ENCODE data around the gene HMCN1.

The HMCN1 gene

DNA sequence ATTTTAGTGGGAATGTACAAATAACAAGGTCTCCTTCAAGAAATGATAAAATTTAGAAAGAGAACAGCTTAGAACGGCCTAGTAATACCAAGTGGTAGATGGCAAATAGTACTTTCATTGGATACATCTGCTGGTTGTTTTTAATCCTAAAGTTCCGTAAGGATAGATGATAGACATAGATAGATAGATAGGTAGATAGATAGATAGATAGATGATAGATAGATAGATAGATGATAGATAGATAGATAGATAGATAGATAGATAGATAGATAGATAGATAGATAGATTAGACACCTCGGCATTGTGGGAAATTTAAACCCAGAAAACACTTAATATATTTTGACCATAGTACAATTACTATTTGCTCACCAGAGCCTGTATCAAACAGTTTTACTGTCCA, 352.4 kb downstream of the HMCN1 start:
- no peak overlapping the region for H2AFZ ChIP-seq (ENCODE audit: low read depth)
- H3K27ac ChIP-seq, result no peak overlapping the region
- no peaks in the 10 kb centered on the region for H3K79me2 ChIP-seq (ENCODE audit: insufficient read depth, low read depth)
- no peaks in the 10 kb centered on the region for H3K4me1 ChIP-seq (ENCODE audit: low read depth, poor library complexity, severe bottlenecking)
- no peak overlapping the region for H3K4me3 ChIP-seq (IDR thresholded peaks at IDR 0.05; ENCODE audit: insufficient read depth, low read depth, low read length)
- H3K36me3 ChIP-seq (ENCODE audit: insufficient read depth), result no peaks in the 10 kb centered on the region
- no peak overlapping the region for H3K9ac ChIP-seq
- H3K27me3 ChIP-seq (ENCODE audit: insufficient read depth, low read depth), result no peaks in the 10 kb centered on the region
- no peaks in the 10 kb centered on the region for H4K20me1 ChIP-seq (ENCODE audit: insufficient read depth)
- H3K4me2 ChIP-seq, result no peak overlapping the region
- TF ChIP-seq, protein P1, sequence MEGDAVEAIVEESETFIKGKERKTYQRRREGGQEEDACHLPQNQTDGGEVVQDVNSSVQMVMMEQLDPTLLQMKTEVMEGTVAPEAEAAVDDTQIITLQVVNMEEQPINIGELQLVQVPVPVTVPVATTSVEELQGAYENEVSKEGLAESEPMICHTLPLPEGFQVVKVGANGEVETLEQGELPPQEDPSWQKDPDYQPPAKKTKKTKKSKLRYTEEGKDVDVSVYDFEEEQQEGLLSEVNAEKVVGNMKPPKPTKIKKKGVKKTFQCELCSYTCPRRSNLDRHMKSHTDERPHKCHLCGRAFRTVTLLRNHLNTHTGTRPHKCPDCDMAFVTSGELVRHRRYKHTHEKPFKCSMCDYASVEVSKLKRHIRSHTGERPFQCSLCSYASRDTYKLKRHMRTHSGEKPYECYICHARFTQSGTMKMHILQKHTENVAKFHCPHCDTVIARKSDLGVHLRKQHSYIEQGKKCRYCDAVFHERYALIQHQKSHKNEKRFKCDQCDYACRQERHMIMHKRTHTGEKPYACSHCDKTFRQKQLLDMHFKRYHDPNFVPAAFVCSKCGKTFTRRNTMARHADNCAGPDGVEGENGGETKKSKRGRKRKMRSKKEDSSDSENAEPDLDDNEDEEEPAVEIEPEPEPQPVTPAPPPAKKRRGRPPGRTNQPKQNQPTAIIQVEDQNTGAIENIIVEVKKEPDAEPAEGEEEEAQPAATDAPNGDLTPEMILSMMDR (conservative IDR thresholded peaks at IDR 0.05; ENCODE audit: low read depth, low read length), result no peak

DNA sequence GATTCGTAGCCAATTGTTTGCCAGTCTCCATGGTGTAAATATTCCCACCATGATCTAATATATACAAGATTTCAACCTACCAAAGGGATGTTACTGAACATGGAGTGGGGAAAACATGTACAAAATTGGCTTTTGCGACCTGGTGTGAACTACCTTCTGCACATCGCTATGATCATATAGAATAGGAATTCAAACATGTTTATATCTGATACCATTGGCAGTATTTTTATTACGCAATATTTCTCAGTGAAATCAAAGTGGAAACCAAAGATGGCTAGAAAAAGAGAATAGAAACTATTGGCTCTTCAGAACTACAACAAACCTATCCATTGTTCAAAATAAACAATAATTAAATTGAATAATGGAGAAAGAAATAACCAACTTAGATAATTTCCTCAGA, 355.7 kb downstream of the HMCN1 start:
- H3K4me1 ChIP-seq (ENCODE audit: low read depth, poor library complexity, severe bottlenecking), result no peaks in the 10 kb centered on the region
- no peak overlapping the region for H2AFZ ChIP-seq (ENCODE audit: low read depth)
- no peaks in the 10 kb centered on the region for H3K36me3 ChIP-seq (ENCODE audit: insufficient read depth)
- TF ChIP-seq, protein P1 (conservative IDR thresholded peaks at IDR 0.05; ENCODE audit: low read depth, low read length), result no peak
- no peak overlapping the region for H3K27ac ChIP-seq
- H4K20me1 ChIP-seq (ENCODE audit: insufficient read depth), result no peaks in the 10 kb centered on the region
- no peaks in the 10 kb centered on the region for H3K79me2 ChIP-seq (ENCODE audit: insufficient read depth, low read depth)
- H3K9ac ChIP-seq, result no peak overlapping the region
- no peaks in the 10 kb centered on the region for H3K27me3 ChIP-seq (ENCODE audit: insufficient read depth, low read depth)
- no peak overlapping the region for H3K4me2 ChIP-seq
- no peak overlapping the region for H3K4me3 ChIP-seq (IDR thresholded peaks at IDR 0.05; ENCODE audit: insufficient read depth, low read depth, low read length)

- Histone ChIP-seq H3K4me3 (IDR thresholded peaks at IDR 0.05; ENCODE audit: insufficient read depth, low read depth, low read length) (no peak overlapping the region), H3K4me1 (ENCODE audit: low read depth, poor library complexity, severe bottlenecking) (no peaks in the 10 kb centered on the region), H2AFZ (ENCODE audit: low read depth) (no peak overlapping the region), H4K20me1 (ENCODE audit: insufficient read depth) (no peaks in the 10 kb centered on the region), H3K79me2 (ENCODE audit: insufficient read depth, low read depth) (no peaks in the 10 kb centered on the region), H3K27me3 (ENCODE audit: insufficient read depth, low read depth) (no peaks in the 10 kb centered on the region), H3K27ac (no peak overlapping the region), H3K36me3 (ENCODE audit: insufficient read depth) (no peaks in the 10 kb centered on the region), H3K9ac (no peak overlapping the region), H3K4me2 (no peak overlapping the region)
- TF ChIP-seq, protein P1 (conservative IDR thresholded peaks at IDR 0.05; ENCODE audit: low read depth, low read length), result no peak
Observed at GRCh38 chr1:186091222-186091720, 357.1 kb downstream of the HMCN1 start.

DNA sequence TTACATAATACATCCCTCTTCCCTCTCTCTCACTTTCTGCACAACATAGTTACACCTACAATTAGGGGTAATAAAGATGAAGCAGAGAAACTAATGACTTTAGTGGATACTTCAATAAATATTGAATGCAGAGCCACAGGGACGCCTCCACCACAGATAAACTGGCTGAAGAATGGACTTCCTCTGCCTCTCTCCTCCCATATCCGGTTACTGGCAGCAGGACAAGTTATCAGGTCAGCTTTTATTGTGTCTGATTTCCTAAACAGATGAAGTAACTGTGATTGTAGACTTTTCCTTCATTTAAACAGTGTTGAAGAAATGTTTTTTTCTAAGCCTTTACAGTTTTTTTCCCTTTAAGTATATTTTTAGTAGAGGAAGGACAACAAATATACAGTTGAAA, 359.2 kb downstream of the HMCN1 start:
- Histone ChIP-seq H3K27me3 (ENCODE audit: insufficient read depth, low read depth) (no peaks in the 10 kb centered on the region), H3K4me1 (ENCODE audit: low read depth, poor library complexity, severe bottlenecking) (no peaks in the 10 kb centered on the region), H2AFZ (ENCODE audit: low read depth) (no peak overlapping the region), H3K4me3 (IDR thresholded peaks at IDR 0.05; ENCODE audit: insufficient read depth, low read depth, low read length) (no peak overlapping the region), H3K79me2 (ENCODE audit: insufficient read depth, low read depth) (no peaks in the 10 kb centered on the region), H3K27ac (no peak overlapping the region), H3K36me3 (ENCODE audit: insufficient read depth) (no peaks in the 10 kb centered on the region), H4K20me1 (ENCODE audit: insufficient read depth) (no peaks in the 10 kb centered on the region), H3K4me2 (no peak overlapping the region), H3K9ac (no peak overlapping the region)
- TF ChIP-seq, protein P1 (conservative IDR thresholded peaks at IDR 0.05; ENCODE audit: low read depth, low read length), result no peak

Measured in KMS-11 (cell line).